ENCODE data around the gene SH3GL2. TPM values are rescaled to one million over a fixed set of nuclear protein-coding genes. Genes with fewer than 3 reads are reported as not detected.

The SH3GL2 gene
- total RNA-seq, 1 donor from 2014 or later: 0.51 TPM

- H3K4me3 Mint-ChIP-seq: no peak overlapping the region
- H3K36me3 Mint-ChIP-seq: no peaks in the 10 kb centered on the region
- H3K27me3 Mint-ChIP-seq (ENCODE audit: low read depth): peaks cover 25% of the 10 kb centered on the region
- no peaks in the 10 kb centered on the region for H3K4me1 Mint-ChIP-seq
- H3K9me3 Mint-ChIP-seq: no peaks in the 10 kb centered on the region
- no peak for TF ChIP-seq CTCF (IDR thresholded peaks at IDR 0.05; ENCODE audit: unreplicated experiment)
- H3K27ac Mint-ChIP-seq: no peak overlapping the region
- no peak for DNase-seq (ENCODE audit: low spot score in 2 of 2, unreplicated experiment in 2 of 2)
Observed at GRCh38 chr9:17589771-17590170, 10.9 kb downstream of the SH3GL2 start.

DNA sequence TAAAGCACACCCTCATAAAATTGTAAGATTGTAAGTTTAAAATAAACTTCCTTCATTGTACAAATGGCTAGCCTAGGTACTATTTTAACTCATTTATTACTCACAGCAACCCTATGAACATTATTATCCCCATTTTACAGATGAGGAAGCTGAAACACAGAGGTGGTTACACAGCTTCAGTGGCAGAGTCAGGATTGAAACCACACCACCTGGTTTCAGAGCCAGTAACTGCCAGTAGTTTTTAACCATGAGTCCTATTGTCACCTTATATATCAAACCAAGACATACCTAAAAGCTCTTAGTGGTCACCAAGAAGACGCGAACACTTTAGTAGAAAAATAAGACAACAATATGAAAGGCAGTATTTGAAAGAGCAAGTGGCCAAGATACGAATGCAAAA is 16.1 kb downstream of the SH3GL2 start:
- DNase-seq (ENCODE audit: low spot score in 2 of 2, unreplicated experiment in 2 of 2): no peak
- H3K36me3 Mint-ChIP-seq: no peaks in the 10 kb centered on the region
- no peaks in the 10 kb centered on the region for H3K4me1 Mint-ChIP-seq
- H3K27ac Mint-ChIP-seq: no peak overlapping the region
- H3K9me3 Mint-ChIP-seq: no peaks in the 10 kb centered on the region
- no peak overlapping the region for H3K4me3 Mint-ChIP-seq
- H3K27me3 Mint-ChIP-seq (ENCODE audit: low read depth): peaks cover 18% of the 10 kb centered on the region
- no peak for TF ChIP-seq CTCF (IDR thresholded peaks at IDR 0.05; ENCODE audit: unreplicated experiment)

- Mint-ChIP-seq H3K27me3 (ENCODE audit: low read depth) (peaks cover 32% of the 10 kb centered on the region), H3K36me3 (no peaks in the 10 kb centered on the region), H3K27ac (no peak overlapping the region), H3K4me3 (no peak overlapping the region), H3K9me3 (no peaks in the 10 kb centered on the region), H3K4me1 (no peaks in the 10 kb centered on the region)
- no peak for TF ChIP-seq CTCF (IDR thresholded peaks at IDR 0.05; ENCODE audit: unreplicated experiment)
- no peak for DNase-seq (ENCODE audit: low spot score in 2 of 2, unreplicated experiment in 2 of 2)
Observed at GRCh38 chr9:17597977-17598376, 19.1 kb downstream of the SH3GL2 start.

- Mint-ChIP-seq H3K9me3 (no peaks in the 10 kb centered on the region), H3K4me3 (no peak overlapping the region), H3K27ac (no peak overlapping the region), H3K36me3 (no peaks in the 10 kb centered on the region), H3K4me1 (no peaks in the 10 kb centered on the region), H3K27me3 (ENCODE audit: low read depth) (peaks cover 30% of the 10 kb centered on the region)
- TF ChIP-seq CTCF (IDR thresholded peaks at IDR 0.05; ENCODE audit: unreplicated experiment): no peak
- DNase-seq (ENCODE audit: low spot score in 2 of 2, unreplicated experiment in 2 of 2): no peak
Observed at GRCh38 chr9:17600962-17601593, 22.2 kb downstream of the SH3GL2 start.

DNA sequence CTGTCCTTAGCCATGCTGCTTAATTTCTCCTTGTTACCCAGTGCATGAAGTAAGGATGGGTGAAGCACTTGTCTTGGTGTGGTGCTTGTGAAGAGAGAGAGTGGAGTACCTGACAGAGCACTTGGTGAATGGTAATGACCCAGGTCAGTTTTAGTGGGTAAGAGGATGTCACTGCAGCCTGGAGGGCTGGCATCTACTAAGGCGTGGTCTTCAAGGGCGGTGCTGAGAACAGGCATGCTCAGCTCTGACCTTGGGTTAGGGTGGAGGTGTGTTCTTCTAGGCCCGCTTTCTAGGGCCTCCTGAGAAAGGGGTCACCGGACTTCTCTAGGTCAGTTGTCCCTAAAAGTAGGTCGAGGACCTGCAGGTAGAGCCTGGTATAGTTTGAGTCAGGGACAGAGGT is 25.7 kb downstream of the SH3GL2 start:
- no peak overlapping the region for H3K4me3 Mint-ChIP-seq
- no peaks in the 10 kb centered on the region for H3K36me3 Mint-ChIP-seq
- no peak overlapping the region for H3K27ac Mint-ChIP-seq
- DNase-seq (ENCODE audit: low spot score in 2 of 2, unreplicated experiment in 2 of 2): no peak
- no peaks in the 10 kb centered on the region for H3K9me3 Mint-ChIP-seq
- no peaks in the 10 kb centered on the region for H3K4me1 Mint-ChIP-seq
- no peak for TF ChIP-seq CTCF (IDR thresholded peaks at IDR 0.05; ENCODE audit: unreplicated experiment)
- peaks cover 37% of the 10 kb centered on the region for H3K27me3 Mint-ChIP-seq (ENCODE audit: low read depth)

Measured in mesothelial cell of epicardium (in vitro differentiated cells).